ENCODE results near the gene KCNE5. TPM values are rescaled to one million over a fixed set of nuclear protein-coding genes. Genes with fewer than 3 reads are reported as not detected.
"Not testable (repeated sequence)": the region's sequence is repeated elsewhere in the genome, so short reads cannot be mapped to it uniquely, and the experiment has no call there.

The KCNE5 gene
- polyA plus RNA-seq, 1 donor = 0.79 TPM

DNA sequence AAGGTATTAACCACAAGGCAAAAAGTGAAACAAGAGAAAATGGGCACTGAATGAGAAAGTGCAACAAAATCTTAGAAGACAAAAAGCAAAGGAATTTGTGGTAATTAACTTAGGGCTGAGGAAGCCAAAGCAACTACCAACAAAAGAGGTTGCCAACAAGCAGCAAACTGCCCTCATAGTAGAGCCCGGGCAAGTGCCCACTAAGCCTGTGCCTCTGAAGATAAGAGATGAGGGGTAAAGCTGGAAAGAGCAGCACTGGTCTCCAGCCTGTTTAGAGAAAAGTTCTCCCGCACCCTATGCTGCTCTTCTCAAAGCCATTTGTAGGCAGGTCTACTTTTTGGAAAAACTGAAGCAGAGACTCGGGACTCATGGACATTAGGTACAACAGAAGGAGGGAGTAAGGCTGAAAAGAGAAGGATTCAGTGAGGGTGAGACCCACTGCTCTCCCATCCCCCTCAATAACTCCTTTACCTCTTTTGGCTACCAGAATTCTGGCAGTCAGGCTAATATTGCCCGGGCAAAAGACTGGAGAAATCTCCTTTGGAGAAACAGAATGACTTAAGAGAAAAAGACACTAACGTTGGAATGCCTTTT is 29.6 kb upstream of the KCNE5 start:
- DNase-seq = no peak
- Histone ChIP-seq H3K4me1 (ENCODE audit: control insufficient read depth, insufficient read depth, low read length) (no peaks in the 10 kb centered on the region), H3K27ac (ENCODE audit: low read length) (no peak overlapping the region), H3K27me3 (ENCODE audit: control insufficient read depth, insufficient read depth, low read length) (no peaks in the 10 kb centered on the region), H3K4me3 (ENCODE audit: low read length) (no peak overlapping the region), H3K36me3 (ENCODE audit: control insufficient read depth, insufficient read depth, low read length) (no peaks in the 10 kb centered on the region), H3K9me3 (ENCODE audit: control insufficient read depth, low read depth, low read length) (no peaks in the 10 kb centered on the region)
- no CpG with 5 or more reads among the region's 5 CpGs for WGBS (ENCODE audit: insufficient coverage, low lambda C conversion rate)

DNA sequence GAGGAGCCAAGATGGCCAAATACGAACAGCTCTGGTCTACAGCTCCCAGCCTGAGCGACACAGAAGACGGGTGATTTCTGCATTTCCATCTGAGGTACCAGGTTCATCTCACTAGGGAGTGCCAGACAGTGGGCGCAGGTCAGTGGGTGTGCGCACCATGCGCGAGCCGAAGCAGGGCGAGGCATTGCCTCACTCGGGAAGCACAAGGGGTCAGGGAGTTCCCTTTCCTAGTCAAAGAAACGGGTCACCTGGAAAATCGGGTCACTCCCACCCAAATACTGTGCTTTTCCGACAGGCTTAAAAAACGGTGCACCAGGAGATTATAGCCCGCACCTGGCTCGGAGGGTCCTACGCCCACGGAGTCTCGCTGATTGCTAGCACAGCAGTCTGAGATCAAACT is 19.7 kb upstream of the KCNE5 start:
- DNase-seq; H3K27ac ChIP-seq (ENCODE audit: low read length); H3K27me3 ChIP-seq (ENCODE audit: control insufficient read depth, insufficient read depth, low read length); H3K9me3 ChIP-seq (ENCODE audit: control insufficient read depth, low read depth, low read length); H3K4me3 ChIP-seq (ENCODE audit: low read length); H3K36me3 ChIP-seq (ENCODE audit: control insufficient read depth, insufficient read depth, low read length); H3K4me1 ChIP-seq (ENCODE audit: control insufficient read depth, insufficient read depth, low read length): not testable (repeated sequence)
- no CpG with 5 or more reads among the region's 19 CpGs for WGBS (ENCODE audit: insufficient coverage, low lambda C conversion rate)

DNA sequence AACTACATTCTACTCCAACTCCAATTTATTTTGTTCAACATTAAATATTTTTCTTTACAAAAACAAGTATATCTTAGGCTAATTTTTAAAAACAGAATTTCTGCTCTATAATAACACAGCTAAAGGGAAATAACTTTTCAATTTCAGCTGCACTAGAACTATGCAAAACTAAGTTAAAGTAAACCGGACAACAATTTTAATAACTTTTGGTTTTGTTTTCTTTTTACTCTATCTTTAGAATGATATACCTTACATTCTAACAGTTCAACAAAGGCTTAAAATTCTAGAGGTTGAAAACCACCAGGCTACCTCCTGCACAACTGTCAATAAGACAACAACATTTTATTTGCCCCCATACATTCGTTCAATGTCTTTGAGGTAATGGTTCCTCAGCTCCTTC is 18.7 kb upstream of the KCNE5 start:
- Histone ChIP-seq H3K4me1 (ENCODE audit: control insufficient read depth, insufficient read depth, low read length) (no peaks in the 10 kb centered on the region), H3K27me3 (ENCODE audit: control insufficient read depth, insufficient read depth, low read length) (no peaks in the 10 kb centered on the region), H3K36me3 (ENCODE audit: control insufficient read depth, insufficient read depth, low read length) (no peaks in the 10 kb centered on the region), H3K9me3 (ENCODE audit: control insufficient read depth, low read depth, low read length) (no peaks in the 10 kb centered on the region), H3K27ac (ENCODE audit: low read length) (no peak overlapping the region), H3K4me3 (ENCODE audit: low read length) (no peak overlapping the region)
- no CpG with 5 or more reads among the region's 2 CpGs for WGBS (ENCODE audit: insufficient coverage, low lambda C conversion rate)
- DNase-seq = no peak

DNA sequence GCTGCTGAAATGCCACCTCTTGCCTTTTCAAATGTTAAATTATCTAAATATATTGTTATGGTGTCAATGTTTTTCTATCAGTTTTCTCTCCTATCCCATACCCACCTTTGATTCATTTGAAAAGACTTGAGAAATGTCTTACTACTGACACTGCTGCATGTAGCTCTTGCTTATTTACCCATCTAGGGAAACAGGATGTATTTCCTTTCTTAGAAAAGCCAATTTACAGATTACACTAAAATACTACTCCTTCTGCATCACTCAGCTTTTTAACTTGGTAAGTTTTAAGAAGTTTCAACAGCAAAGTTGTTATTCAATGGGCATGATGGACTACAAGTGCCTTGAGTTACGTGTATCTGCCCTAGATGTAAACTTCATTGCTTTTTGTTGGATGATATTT is 13.2 kb upstream of the KCNE5 start:
- Histone ChIP-seq H3K27ac (ENCODE audit: low read length) (no peak overlapping the region), H3K9me3 (ENCODE audit: control insufficient read depth, low read depth, low read length) (no peaks in the 10 kb centered on the region), H3K36me3 (ENCODE audit: control insufficient read depth, insufficient read depth, low read length) (no peaks in the 10 kb centered on the region), H3K27me3 (ENCODE audit: control insufficient read depth, insufficient read depth, low read length) (no peaks in the 10 kb centered on the region), H3K4me3 (ENCODE audit: low read length) (no peak overlapping the region), H3K4me1 (ENCODE audit: control insufficient read depth, insufficient read depth, low read length) (no peaks in the 10 kb centered on the region)
- WGBS (ENCODE audit: insufficient coverage, low lambda C conversion rate) = no CpG with 5 or more reads among the region's 1 CpG
- no peak for DNase-seq

DNA sequence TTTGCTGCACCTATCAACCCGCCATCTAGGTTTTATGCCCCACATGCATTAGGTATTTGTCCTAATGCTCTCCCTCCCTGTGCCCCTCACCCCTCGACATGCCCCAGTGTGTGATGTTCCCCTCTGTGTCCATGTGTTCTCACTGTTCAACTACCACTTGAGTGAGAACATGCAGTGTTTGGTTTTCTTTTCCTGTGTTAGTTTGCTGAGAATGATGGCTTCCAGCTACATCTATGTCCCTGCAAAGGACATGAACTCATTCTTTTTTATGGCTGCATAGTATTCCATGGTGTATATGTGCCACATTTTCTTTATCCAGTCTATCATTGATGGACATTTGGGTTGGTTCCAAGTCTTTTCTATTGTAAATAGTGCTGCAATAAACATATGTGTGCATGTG is 12.5 kb upstream of the KCNE5 start:
- not testable (repeated sequence) for H3K9me3 ChIP-seq (ENCODE audit: control insufficient read depth, low read depth, low read length); H3K4me1 ChIP-seq (ENCODE audit: control insufficient read depth, insufficient read depth, low read length); DNase-seq; H3K36me3 ChIP-seq (ENCODE audit: control insufficient read depth, insufficient read depth, low read length); H3K4me3 ChIP-seq (ENCODE audit: low read length); H3K27ac ChIP-seq (ENCODE audit: low read length); H3K27me3 ChIP-seq (ENCODE audit: control insufficient read depth, insufficient read depth, low read length)
- no CpG with 5 or more reads among the region's 2 CpGs for WGBS (ENCODE audit: insufficient coverage, low lambda C conversion rate)

DNA sequence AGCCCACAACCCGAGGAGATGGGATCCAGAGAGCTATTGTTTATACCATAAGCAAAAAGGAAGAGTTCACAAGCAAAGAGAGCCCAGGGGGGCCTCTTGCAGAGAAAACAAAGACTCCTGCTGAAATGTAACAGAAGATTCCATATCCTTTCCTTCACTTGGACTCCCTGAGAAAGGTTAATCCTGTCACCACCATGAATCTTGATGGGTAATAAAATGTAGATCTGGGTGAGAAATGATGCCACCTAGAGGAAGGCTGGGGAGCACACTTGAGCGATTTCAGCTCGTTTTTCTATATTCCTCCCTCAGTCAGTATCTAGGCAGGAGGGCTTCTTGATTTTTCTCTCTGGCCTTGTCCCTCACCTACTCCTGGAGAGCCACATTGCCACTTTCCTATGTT is 10.2 kb upstream of the KCNE5 start:
- Histone ChIP-seq H3K4me1 (ENCODE audit: control insufficient read depth, insufficient read depth, low read length) (no peaks in the 10 kb centered on the region), H3K27me3 (ENCODE audit: control insufficient read depth, insufficient read depth, low read length) (no peaks in the 10 kb centered on the region), H3K27ac (ENCODE audit: low read length) (no peak overlapping the region), H3K4me3 (ENCODE audit: low read length) (no peak overlapping the region), H3K36me3 (ENCODE audit: control insufficient read depth, insufficient read depth, low read length) (no peaks in the 10 kb centered on the region), H3K9me3 (ENCODE audit: control insufficient read depth, low read depth, low read length) (no peaks in the 10 kb centered on the region)
- WGBS (ENCODE audit: insufficient coverage, low lambda C conversion rate) = no CpG with 5 or more reads among the region's 3 CpGs
- DNase-seq = no peak

DNA sequence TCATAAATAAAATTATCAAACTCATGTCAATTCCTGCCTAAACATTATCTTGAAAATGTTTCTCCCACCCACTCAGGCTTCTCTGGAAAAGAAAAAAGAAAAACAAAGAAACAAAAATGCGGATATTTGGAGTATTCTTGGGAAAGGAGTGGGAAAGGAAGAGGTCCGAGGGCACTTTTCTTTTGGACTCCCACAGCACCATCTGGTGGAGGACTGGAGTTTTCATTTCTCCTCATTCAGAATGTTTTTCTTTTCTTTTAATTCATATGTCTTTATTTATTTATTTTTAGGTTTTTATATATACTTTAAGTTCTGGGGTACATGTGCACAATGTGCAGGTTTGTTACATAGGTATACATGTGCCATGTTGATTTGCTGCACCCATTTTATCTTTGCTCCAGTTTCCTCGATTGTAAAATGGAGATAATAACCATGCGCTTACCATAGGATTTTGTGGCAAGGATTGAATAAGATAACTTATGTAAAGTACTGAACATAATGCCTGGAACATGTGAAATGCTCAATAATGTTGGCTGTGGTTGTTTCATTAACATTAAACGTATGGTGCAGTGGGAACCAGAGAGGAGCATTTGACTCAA is 8.0 kb upstream of the KCNE5 start:
- no peak overlapping the region for H3K27ac ChIP-seq (ENCODE audit: low read length)
- H3K27me3 ChIP-seq (ENCODE audit: control insufficient read depth, insufficient read depth, low read length) = no peaks in the 10 kb centered on the region
- WGBS (ENCODE audit: insufficient coverage, low lambda C conversion rate) = no CpG with 5 or more reads among the region's 5 CpGs
- DNase-seq = no peak
- H3K36me3 ChIP-seq (ENCODE audit: control insufficient read depth, insufficient read depth, low read length) = no peaks in the 10 kb centered on the region
- H3K4me1 ChIP-seq (ENCODE audit: control insufficient read depth, insufficient read depth, low read length) = no peaks in the 10 kb centered on the region
- no peak overlapping the region for H3K4me3 ChIP-seq (ENCODE audit: low read length)
- no peaks in the 10 kb centered on the region for H3K9me3 ChIP-seq (ENCODE audit: control insufficient read depth, low read depth, low read length)

DNA sequence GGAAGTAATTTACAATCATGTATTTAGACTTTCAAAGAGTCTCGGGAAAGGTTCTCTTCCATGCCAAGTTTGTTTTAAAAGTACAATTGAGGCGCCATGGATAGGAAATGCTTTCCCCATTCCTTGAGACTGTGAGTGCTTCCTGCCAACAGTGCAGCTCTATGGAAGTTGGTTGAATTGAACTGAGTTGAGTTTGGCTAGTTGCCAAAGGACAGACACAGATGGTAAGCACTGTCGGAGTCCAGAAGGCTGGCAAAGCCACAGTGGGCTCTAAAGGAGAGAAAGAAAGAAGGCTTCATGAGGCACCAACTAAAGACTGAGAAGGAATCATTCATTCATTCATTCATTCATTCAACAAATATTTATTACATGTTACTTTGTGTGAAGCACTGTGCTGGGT is 4.3 kb upstream of the KCNE5 start:
- no peaks in the 10 kb centered on the region for H3K9me3 ChIP-seq (ENCODE audit: control insufficient read depth, low read depth, low read length)
- no peak overlapping the region for H3K27ac ChIP-seq (ENCODE audit: low read length)
- peaks cover 3% of the 10 kb centered on the region for H3K4me1 ChIP-seq (ENCODE audit: control insufficient read depth, insufficient read depth, low read length)
- no peaks in the 10 kb centered on the region for H3K27me3 ChIP-seq (ENCODE audit: control insufficient read depth, insufficient read depth, low read length)
- H3K4me3 ChIP-seq (ENCODE audit: low read length) = no peak overlapping the region
- DNase-seq = no peak
- no peaks in the 10 kb centered on the region for H3K36me3 ChIP-seq (ENCODE audit: control insufficient read depth, insufficient read depth, low read length)
- WGBS (ENCODE audit: insufficient coverage, low lambda C conversion rate) = no CpG with 5 or more reads among the region's 3 CpGs

DNA sequence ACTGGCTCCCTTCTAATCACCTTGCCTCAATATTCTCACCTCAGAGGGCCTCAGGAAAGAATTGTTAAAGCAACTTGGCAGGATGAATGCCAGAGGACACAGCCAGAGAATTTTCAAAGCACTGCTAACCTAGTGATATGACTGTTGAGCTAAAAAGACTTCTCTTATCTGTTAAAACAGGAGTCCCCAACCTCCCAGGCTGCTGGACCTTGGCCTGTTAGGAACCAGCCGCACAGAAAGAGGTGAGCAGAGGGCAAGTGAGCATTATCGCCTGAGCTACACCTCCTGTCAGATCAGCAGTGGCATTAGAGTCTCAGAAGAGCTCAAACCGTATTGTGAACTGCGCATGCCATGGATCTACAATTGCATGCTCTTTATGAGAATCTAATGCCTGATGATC is 1.7 kb upstream of the KCNE5 start:
- Histone ChIP-seq H3K4me3 (ENCODE audit: low read length) (no peak overlapping the region), H3K36me3 (ENCODE audit: control insufficient read depth, insufficient read depth, low read length) (no peaks in the 10 kb centered on the region), H3K9me3 (ENCODE audit: control insufficient read depth, low read depth, low read length) (no peaks in the 10 kb centered on the region), H3K27me3 (ENCODE audit: control insufficient read depth, insufficient read depth, low read length) (no peaks in the 10 kb centered on the region), H3K4me1 (ENCODE audit: control insufficient read depth, insufficient read depth, low read length) (peaks cover 3% of the 10 kb centered on the region), H3K27ac (ENCODE audit: low read length) (no peak overlapping the region)
- no CpG with 5 or more reads among the region's 4 CpGs for WGBS (ENCODE audit: insufficient coverage, low lambda C conversion rate)
- DNase-seq = peak; percentile 21 to 29

DNA sequence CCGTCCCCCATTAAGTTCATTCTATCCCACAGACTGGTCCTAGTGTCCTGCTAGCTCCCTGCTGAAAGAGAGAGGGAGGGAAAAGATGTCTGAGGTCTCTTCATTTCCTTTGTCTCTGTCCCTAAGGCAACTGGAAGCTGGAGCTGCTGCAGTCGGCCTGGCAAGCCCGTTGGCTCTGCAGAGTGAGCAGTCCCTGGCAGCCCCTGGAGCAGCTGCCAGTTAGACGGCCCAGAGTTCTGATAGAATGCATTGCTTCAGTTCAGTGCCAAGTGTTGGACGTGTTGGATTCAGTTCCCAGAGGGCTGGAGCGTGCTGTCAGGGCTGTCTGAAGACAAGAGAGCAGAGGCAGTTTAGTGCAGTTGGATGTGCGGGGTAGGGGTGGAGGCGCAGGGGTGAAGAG is 975 bp downstream of the KCNE5 start:
- WGBS (ENCODE audit: insufficient coverage, low lambda C conversion rate) = no CpG with 5 or more reads among the region's 8 CpGs
- Histone ChIP-seq H3K27me3 (ENCODE audit: control insufficient read depth, insufficient read depth, low read length) (no peaks in the 10 kb centered on the region), H3K36me3 (ENCODE audit: control insufficient read depth, insufficient read depth, low read length) (no peaks in the 10 kb centered on the region), H3K9me3 (ENCODE audit: control insufficient read depth, low read depth, low read length) (no peaks in the 10 kb centered on the region), H3K4me3 (ENCODE audit: low read length) (no peak overlapping the region), H3K4me1 (ENCODE audit: control insufficient read depth, insufficient read depth, low read length) (peaks cover 3% of the 10 kb centered on the region), H3K27ac (ENCODE audit: low read length) (no peak overlapping the region)
- DNase-seq = no peak

DNA sequence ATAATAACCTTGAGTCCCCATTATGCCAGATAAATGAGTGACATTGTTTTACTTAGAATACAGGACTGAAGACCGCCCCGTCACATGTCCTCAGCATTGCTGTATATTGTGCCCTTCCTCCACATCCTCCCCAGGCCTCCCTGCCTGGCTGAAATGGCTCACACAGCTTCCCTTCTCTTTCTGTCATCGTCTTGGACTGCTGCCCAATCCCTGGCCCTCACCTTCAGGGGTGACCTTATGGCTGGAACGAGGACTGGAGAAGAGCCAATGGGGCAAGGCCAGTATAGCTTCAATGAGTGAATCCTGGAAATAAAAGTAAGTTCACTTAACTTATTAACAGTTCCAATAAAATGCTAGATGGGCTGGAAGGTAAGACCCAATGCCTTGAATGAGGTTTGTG is 2.7 kb downstream of the KCNE5 start:
- no peak overlapping the region for H3K4me3 ChIP-seq (ENCODE audit: low read length)
- H3K4me1 ChIP-seq (ENCODE audit: control insufficient read depth, insufficient read depth, low read length) = peaks cover 3% of the 10 kb centered on the region
- H3K27ac ChIP-seq (ENCODE audit: low read length) = no peak overlapping the region
- H3K36me3 ChIP-seq (ENCODE audit: control insufficient read depth, insufficient read depth, low read length) = no peaks in the 10 kb centered on the region
- DNase-seq = no peak
- no CpG with 5 or more reads among the region's 4 CpGs for WGBS (ENCODE audit: insufficient coverage, low lambda C conversion rate)
- H3K27me3 ChIP-seq (ENCODE audit: control insufficient read depth, insufficient read depth, low read length) = no peaks in the 10 kb centered on the region
- no peaks in the 10 kb centered on the region for H3K9me3 ChIP-seq (ENCODE audit: control insufficient read depth, low read depth, low read length)

Data from large intestine (tissue), 3 donors.